Sigmoid colon (tissue), 7 donors: ENCODE data around the gene TAF11L3. TPM values are rescaled to one million over a fixed set of nuclear protein-coding genes. Genes with fewer than 3 reads are reported as not detected.
"Not testable (repeated sequence)": the region's sequence is repeated elsewhere in the genome, so short reads cannot be mapped to it uniquely, and the experiment has no call there.

Experiments
- DNase-seq: peaks from one replicate; pipeline ENCODE4 v3.0.0-alpha.2; 2019
- H3K27ac ChIP-seq, 4 donors: fragments of 200-600 bp; sonication (generic); one replicate each; pipeline ENCODE4 v1.5.1; 2016 to 2019; ENCODE audit warnings: mild to moderate bottlenecking in 1 of 4
- H3K27me3 ChIP-seq, 3 donors: fragments of 200-600 bp; sonication (generic); one replicate each; pipeline ENCODE4 v1.5.1; 2019; ENCODE audit warnings: mild to moderate bottlenecking in 1 of 3
- H3K36me3 ChIP-seq, 4 donors: fragments of 200-600 bp; sonication (generic); one replicate each; pipeline ENCODE4 v1.5.1; 2016 to 2019
- H3K4me1 ChIP-seq, 4 donors: fragments of 200-600 bp; sonication (generic); one replicate each; pipeline ENCODE4 v1.5.1; 2017 to 2019
- H3K4me3 ChIP-seq, 4 donors: fragments of 200-600 bp; sonication (generic); one replicate each; pipeline ENCODE4 v1.5.1; 2017 to 2019; ENCODE audit warnings: mild to moderate bottlenecking in 2 of 4, moderate library complexity in 1 of 4
- H3K9me3 ChIP-seq, 4 donors: fragments of 200-600 bp in 3 of 4; sonication (generic) in 3 of 4; one replicate each; pipeline versions ENCODE4 v1.5.1 to v1.6.1; 2013 to 2019
- CTCF ChIP-seq, 4 experiments: fragments of 450-650 bp in 3 of 4; fragments of 200-600 bp in 1 of 4; IDR thresholded peaks; one replicate each; pipeline ENCODE4 v1.5.1; 2016 to 2019; ENCODE audit warnings: antibody characterized with exemption in 4 of 4, mild to moderate bottlenecking in 3 of 4, moderate library complexity in 2 of 4
- EP300 ChIP-seq, 4 donors: sonication (generic); formaldehyde crosslinking; IDR thresholded peaks; one replicate each; pipeline ENCODE4 v1.6.1; 2017; ENCODE audit warnings: antibody characterized with exemption in 4 of 4
- POLR2A ChIP-seq, 2 donors: fragments of 450-650 bp; IDR thresholded peaks; one replicate each; pipeline ENCODE4 v1.6.1; 2016; ENCODE audit warnings: antibody characterized with exemption in 2 of 2, mild to moderate bottlenecking in 2 of 2, moderate library complexity in 2 of 2
- POLR2AphosphoS5 ChIP-seq, 4 donors: sonication (generic); formaldehyde crosslinking; IDR thresholded peaks; one replicate each; pipeline ENCODE4 v1.6.1; 2017; ENCODE audit warnings: antibody characterized with exemption in 4 of 4
- WGBS, 2 donors: extraction: QIAGEN DNeasy Blood & Tissue Kit; methylation state at CpG; one replicate each; pipeline ENCODE4 v1.1.7; 2013; 5-methylcytosine and 5-hydroxymethylcytosine counted together
- intact Hi-C: fragments of 100-400 bp; cut with DNase I; formaldehyde crosslinking; loops from one replicate; pipeline ENCODE4 v1.15.1; 2023
- polyA plus RNA-seq, 3 donors: library from polyadenylated mRNA; stranded (reverse); fragments of 200-250 nt; gene quantifications; one replicate each; pipeline ENCODE4 v1.2.3, GENCODE V29; 2013
- total RNA-seq, 4 donors: library from RNA; depleted of rRNA; stranded (reverse); fragments of >200 nt; gene quantifications; one replicate each; pipeline ENCODE4 v1.1.0, GENCODE V29; 2016
- donor health status: healthy with polysubstance abuse.
- donor health status: Bipolar disorder and iron deficiency.
- donor health status: healthy.

The TAF11L3 gene
- total and polyA plus RNA-seq, 7 donors: not detected

DNA sequence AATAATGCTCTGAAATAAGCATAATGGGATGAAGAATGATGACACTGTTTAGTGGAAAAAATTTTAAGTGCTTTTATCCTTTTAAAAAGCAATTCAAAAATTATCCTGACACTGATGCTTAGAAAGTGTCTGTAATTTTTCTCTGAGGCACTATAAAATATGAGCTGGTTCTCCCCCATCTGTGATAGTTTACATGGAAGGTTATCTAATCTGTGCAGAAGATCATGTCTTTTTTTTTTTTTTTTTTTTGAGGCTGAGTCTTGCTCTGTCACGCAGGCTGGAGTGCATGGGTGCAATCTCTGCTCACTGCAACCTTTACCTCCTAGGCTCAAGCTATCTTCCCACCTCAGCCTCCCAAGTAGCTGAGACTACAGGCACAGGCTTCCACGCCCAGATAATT is 35.4 kb upstream of the TAF11L3 start:
- 75 to 83% methylated on average over 2 of the region's 2 CpGs for WGBS, 2 donors
- peaks cover 0 to 4% (median 0%) of the 10 kb centered on the region in 3 donors for H3K27me3 ChIP-seq
- DNase-seq: no peak
- no peaks in the 10 kb centered on the region for H3K36me3 ChIP-seq
- H3K9me3 ChIP-seq: no peaks in the 10 kb centered on the region
- intact Hi-C loops: no loop called here
- no peaks in the 10 kb centered on the region for H3K4me1 ChIP-seq
- H3K4me3 ChIP-seq: no peak overlapping the region
- no peak overlapping the region for H3K27ac ChIP-seq
- no peak for TF ChIP-seq POLR2A (IDR thresholded peaks at IDR 0.05)
- TF ChIP-seq POLR2AphosphoS5 (IDR thresholded peaks at IDR 0.05): no peak
- TF ChIP-seq EP300 (IDR thresholded peaks at IDR 0.05): no peak
- TF ChIP-seq CTCF (IDR thresholded peaks at IDR 0.05): no peak

- intact Hi-C loops, H3K27me3 ChIP-seq, H3K4me1 ChIP-seq, H3K36me3 ChIP-seq, DNase-seq, H3K9me3 ChIP-seq, H3K4me3 ChIP-seq, H3K27ac ChIP-seq: not testable (repeated sequence)
- 90 to 94% methylated on average over 10 of the region's 10 CpGs for WGBS, 2 donors
Observed at GRCh38 chr5:17486464-17487173, 31.5 kb upstream of the TAF11L3 start.

DNA sequence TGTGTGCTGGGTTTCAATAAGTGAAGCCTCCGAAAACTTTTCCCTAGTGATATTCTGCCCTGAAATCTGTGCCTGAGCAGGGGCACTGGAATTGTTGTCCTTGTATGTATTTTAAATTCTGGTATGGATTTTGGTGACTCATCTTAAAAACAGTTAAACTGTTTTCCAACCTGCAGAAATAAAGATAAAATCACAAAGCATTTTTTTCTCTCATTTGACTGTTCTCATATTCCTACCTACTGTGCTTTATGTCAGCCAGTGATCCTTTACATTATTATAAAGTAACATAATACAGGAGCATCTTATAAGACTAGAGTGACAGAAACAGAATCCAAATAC is 31.0 kb upstream of the TAF11L3 start:
- Histone ChIP-seq H3K36me3 (no peaks in the 10 kb centered on the region), H3K27ac (no peak overlapping the region), H3K4me1 (no peaks in the 10 kb centered on the region), H3K9me3 (no peaks in the 10 kb centered on the region), H3K4me3 (no peak overlapping the region), H3K27me3 (peaks cover 0 to 4% (median 0%) of the 10 kb centered on the region in 3 donors)
- no peak for DNase-seq
- WGBS, 2 donors: 94 to 95% methylated on average over 1 of the region's 1 CpG
- intact Hi-C loops: no loop called here
- no peak for TF ChIP-seq CTCF (IDR thresholded peaks at IDR 0.05)
- TF ChIP-seq EP300 (IDR thresholded peaks at IDR 0.05): no peak
- TF ChIP-seq POLR2AphosphoS5 (IDR thresholded peaks at IDR 0.05): no peak
- TF ChIP-seq POLR2A (IDR thresholded peaks at IDR 0.05): no peak

GRCh38 chr5:17491257-17491656 is 26.9 kb upstream of the TAF11L3 start:
- 95 to 96% methylated on average over 23 of the region's 23 CpGs for WGBS, 2 donors

GRCh38 chr5:17492770-17493169 is 25.4 kb upstream of the TAF11L3 start:
- TF ChIP-seq EP300 (IDR thresholded peaks at IDR 0.05) (no peak), CTCF (IDR thresholded peaks at IDR 0.05) (no peak), POLR2AphosphoS5 (IDR thresholded peaks at IDR 0.05) (no peak), POLR2A (IDR thresholded peaks at IDR 0.05) (no peak)
- no peak overlapping the region for H3K27ac ChIP-seq
- no peak overlapping the region for H3K4me3 ChIP-seq
- DNase-seq: no peak
- no peaks in the 10 kb centered on the region for H3K9me3 ChIP-seq
- H3K27me3 ChIP-seq: no peaks in the 10 kb centered on the region
- WGBS, 2 donors: 92 to 93% methylated on average over 3 of the region's 3 CpGs
- intact Hi-C loops: no loop called here
- no peaks in the 10 kb centered on the region for H3K4me1 ChIP-seq
- H3K36me3 ChIP-seq: no peaks in the 10 kb centered on the region

More at GRCh38 chr5:17491257-17491656, 26.9 kb upstream of the TAF11L3 start:
- H3K9me3 ChIP-seq, H3K27me3 ChIP-seq, H3K4me1 ChIP-seq, H3K27ac ChIP-seq, H3K36me3 ChIP-seq, intact Hi-C loops, DNase-seq, H3K4me3 ChIP-seq: not testable (repeated sequence)

- H3K4me3 ChIP-seq: no peak overlapping the region
- no peaks in the 10 kb centered on the region for H3K27me3 ChIP-seq
- H3K36me3 ChIP-seq: no peaks in the 10 kb centered on the region
- TF ChIP-seq POLR2A (IDR thresholded peaks at IDR 0.05): no peak
- TF ChIP-seq EP300 (IDR thresholded peaks at IDR 0.05): no peak
- TF ChIP-seq POLR2AphosphoS5 (IDR thresholded peaks at IDR 0.05): no peak
- TF ChIP-seq CTCF (IDR thresholded peaks at IDR 0.05): no peak
- H3K4me1 ChIP-seq: no peaks in the 10 kb centered on the region
- no peaks in the 10 kb centered on the region for H3K9me3 ChIP-seq
- WGBS, 2 donors: 85 to 87% methylated on average over 4 of the region's 4 CpGs
- intact Hi-C loops: no loop called here
- no peak overlapping the region for H3K27ac ChIP-seq
- no peak for DNase-seq
Observed at GRCh38 chr5:17497446-17497845, 20.7 kb upstream of the TAF11L3 start.

DNA sequence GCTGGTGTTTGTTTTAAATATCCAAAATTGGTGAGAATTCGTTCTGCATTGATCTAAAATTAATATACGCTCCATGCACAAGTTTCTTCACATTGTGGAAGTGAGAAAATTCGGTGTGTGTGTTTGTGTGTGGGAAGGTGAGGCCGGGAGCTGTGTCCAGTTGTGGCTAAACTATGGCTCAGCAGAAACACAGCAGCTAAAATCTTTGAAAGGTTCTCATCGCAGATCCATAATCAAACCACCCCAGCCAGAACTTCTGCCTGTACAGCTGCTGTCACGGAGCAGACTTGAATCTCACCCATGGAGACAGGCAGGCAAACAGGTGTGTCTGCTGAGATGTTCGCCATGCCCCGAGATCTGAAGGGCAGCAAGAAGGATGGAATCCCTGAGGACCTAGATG is 20.2 kb upstream of the TAF11L3 start, which contains the start of gene TAF11L2:
TSS of gene TAF11L2 (plus strand) at position 301 of the 400 bp plus-strand sequence.
- H3K4me3 ChIP-seq, H3K27me3 ChIP-seq, H3K4me1 ChIP-seq, DNase-seq, H3K27ac ChIP-seq, H3K9me3 ChIP-seq, intact Hi-C loops, H3K36me3 ChIP-seq: not testable (repeated sequence)
- 91% methylated on average over 8 of the region's 8 CpGs for WGBS, 2 donors
